SK-N-SH (cell line): ENCODE measurements around the gene SCO1. TPM values are rescaled to one million over a fixed set of nuclear protein-coding genes. Genes with fewer than 3 reads are reported as not detected.

Source experiments
- CTCF ChIA-PET: fragments of 300-600, 350-600 bp; formaldehyde crosslinking; extraction: SDS; loops from one replicate; lab custom pipeline; 2021; lab: Yijun Ruan, JAX
- POLR2A ChIA-PET: fragments of 350-600 bp; sonication (Branson Sonifier 250); formaldehyde crosslinking; extraction: SDS; loops from one replicate; lab custom pipeline; 2020; ENCODE audit warnings: antibody characterized with exemption, inconsistent platforms; lab: Yijun Ruan, JAX
- DNase-seq: peaks from one replicate; pipeline ENCODE4 v3.0.0; 2012
- H2AFZ ChIP-seq: fragments of 200-600 bp; sonication (generic); 2 replicates; pipeline ENCODE4 v1.8.1; 2016; ENCODE audit warnings: antibody characterized with exemption, mild to moderate bottlenecking, low read depth
- H3F3A ChIP-seq: fragments of 200-600 bp; sonication (generic); replicated peaks from 2 replicates; pipeline ENCODE3; 2016; ENCODE audit warnings: antibody characterized with exemption, mild to moderate bottlenecking; ENCODE audit not compliant: insufficient read depth
- H3K27ac ChIP-seq, 2 experiments: fragments of 200-500 bp in 1 of 2; fragments of 200-600 bp in 1 of 2; sonication (Bioruptor generic) in 1 of 2; sonication (generic), shearing (Covaris generic) in 1 of 2; 2 replicates each; pipeline versions ENCODE4 v1.5.1 to v1.6.1; 2014 to 2016; ENCODE audit warnings: low read depth in 2 of 2, inconsistent platforms in 1 of 2, low read length in 1 of 2, mild to moderate bottlenecking in 1 of 2, mixed read lengths in 1 of 2
- H3K27me3 ChIP-seq: fragments of 200-600 bp; sonication (generic), shearing (Covaris generic); 2 replicates; pipeline ENCODE4 v1.6.1; 2016; ENCODE audit warnings: mixed run types; ENCODE audit not compliant: insufficient read depth
- H3K36me3 ChIP-seq, 2 experiments: fragments of 200-500 bp in 1 of 2; fragments of 200-600 bp in 1 of 2; sonication (Bioruptor generic) in 1 of 2; sonication (generic) in 1 of 2; replicated peaks in 1 of 2; 2 replicates each; pipeline versions ENCODE3 to v1.5.1; 2014 to 2016; ENCODE audit warnings: low read length in 1 of 2, mild to moderate bottlenecking in 1 of 2; ENCODE audit not compliant: insufficient read depth in 2 of 2, control insufficient read depth in 1 of 2
- H3K4me1 ChIP-seq, 2 experiments: fragments of 200-500 bp in 1 of 2; fragments of 200-600 bp in 1 of 2; sonication (Bioruptor generic) in 1 of 2; sonication (generic), shearing (Covaris generic) in 1 of 2; 2 replicates each; pipeline versions ENCODE4 v1.5.1 to v1.6.1; 2014 to 2016; ENCODE audit warnings: low read depth in 1 of 2, low read length in 1 of 2, mixed run types in 1 of 2; ENCODE audit not compliant: insufficient read depth in 2 of 2, control insufficient read depth in 1 of 2
- H3K4me2 ChIP-seq: fragments of 200-600 bp; sonication (generic), shearing (Covaris generic); 2 replicates; pipeline ENCODE4 v1.6.1; 2017; ENCODE audit warnings: mixed run types
- H3K4me3 ChIP-seq, 2 experiments: fragments of 200-500 bp in 1 of 2; fragments of 200-600 bp in 1 of 2; sonication (Bioruptor generic) in 1 of 2; sonication (generic), shearing (Covaris generic) in 1 of 2; 2 replicates each; pipeline versions ENCODE4 v1.5.1 to v1.8.1; 2014 to 2016; ENCODE audit warnings: low read depth in 2 of 2, inconsistent platforms in 1 of 2, low read length in 1 of 2, mild to moderate bottlenecking in 1 of 2, mixed read lengths in 1 of 2, moderate library complexity in 1 of 2
- H3K79me2 ChIP-seq: fragments of 200-600 bp; sonication (generic); 2 replicates; pipeline ENCODE4 v1.8.1; 2017; ENCODE audit warnings: mild to moderate bottlenecking; ENCODE audit not compliant: insufficient read depth
- H3K9ac ChIP-seq: fragments of 200-600 bp; sonication (generic); 2 replicates; pipeline ENCODE4 v1.6.1; 2017; ENCODE audit warnings: mixed run types
- H3K9me2 ChIP-seq: fragments of 200-600 bp; sonication (generic); 2 replicates; pipeline ENCODE4 v1.6.1; 2017; ENCODE audit warnings: mixed run types
- H3K9me3 ChIP-seq: fragments of 200-600 bp; sonication (generic); 2 replicates; pipeline ENCODE4 v1.6.1; 2017; ENCODE audit warnings: mixed run types, mild to moderate bottlenecking, moderate library complexity
- H4K20me1 ChIP-seq: fragments of 200-600 bp; sonication (generic); 2 replicates; pipeline ENCODE4 v1.6.1; 2017; ENCODE audit warnings: mild to moderate bottlenecking, mixed run types; ENCODE audit not compliant: insufficient read depth
- GABPA ChIP-seq: IDR thresholded peaks from 2 replicates; pipeline ENCODE4 v1.4.0; 2012; ENCODE audit warnings: low read depth, mild to moderate bottlenecking
- GATA2 ChIP-seq: sonication (generic); formaldehyde crosslinking; IDR thresholded peaks from 2 replicates; pipeline ENCODE4 v1.5.0; 2020; ENCODE audit warnings: mild to moderate bottlenecking, missing genetic modification reagents
- JUND ChIP-seq: IDR thresholded peaks from 2 replicates; pipeline ENCODE4 v1.4.0; 2012
- MEF2A ChIP-seq: IDR thresholded peaks from 2 replicates; pipeline ENCODE4 v1.4.0; 2012; ENCODE audit warnings: low read depth, borderline replicate concordance
- POLR2AphosphoS5 ChIP-seq: IDR thresholded peaks from 2 replicates; pipeline ENCODE4 v1.6.1; 2012; ENCODE audit warnings: low read depth, low read length
- RAD21 ChIP-seq: IDR thresholded peaks from 2 replicates; pipeline ENCODE4 v1.6.1; 2012; ENCODE audit warnings: mild to moderate bottlenecking, low read length
- RXRA ChIP-seq: IDR thresholded peaks from 2 replicates; pipeline ENCODE4 v1.4.0; 2012; ENCODE audit warnings: low read depth, mild to moderate bottlenecking, borderline replicate concordance
- SIN3A ChIP-seq: IDR thresholded peaks from 2 replicates; pipeline ENCODE4 v1.6.1; 2012; ENCODE audit warnings: low read depth, mild to moderate bottlenecking, low read length, moderate library complexity, borderline replicate concordance
- TEAD4 ChIP-seq: IDR thresholded peaks from 2 replicates; pipeline ENCODE4 v1.4.0; 2012; ENCODE audit warnings: mild to moderate bottlenecking, borderline replicate concordance; ENCODE audit not compliant: insufficient read depth
- YY1 ChIP-seq: IDR thresholded peaks from 2 replicates; pipeline ENCODE4 v1.4.0; 2012; ENCODE audit warnings: low read depth, mild to moderate bottlenecking
- WGBS: methylation state at CpG from one replicate; pipeline ENCODE4 v1.1.6; 2017; ENCODE audit warnings: low lambda C conversion rate; 5-methylcytosine and 5-hydroxymethylcytosine counted together
- polyA plus RNA-seq, 3 experiments: library from polyadenylated mRNA; depleted of rRNA; stranded (reverse); fragments of >200 nt; gene quantifications; 2 replicates each; pipeline ENCODE4 v1.2.3, GENCODE V29; 2012
- TF ChIP-seq, protein P1 (sequence below): IDR thresholded peaks from 2 replicates; pipeline ENCODE4 v1.6.1; 2012; ENCODE audit warnings: mild to moderate bottlenecking, low read depth, low read length, moderate library complexity
- TF ChIP-seq, protein P2 (sequence below): IDR thresholded peaks from 2 replicates; pipeline ENCODE4 v1.4.0; 2012; ENCODE audit warnings: low read depth, borderline replicate concordance
- TF ChIP-seq, protein P3 (sequence below): IDR thresholded peaks from 2 replicates; pipeline ENCODE4; 2012
- TF ChIP-seq, protein P4 (sequence below): fragments of 150-350 bp; IDR thresholded peaks from 2 replicates; pipeline ENCODE4 v1.6.1; 2016; ENCODE audit warnings: mild to moderate bottlenecking, low read depth, low read length

Gene SCO1
- polyA plus RNA-seq, 1 of the 3 experiments (the other 2 are of a cell fraction) = 28.6 TPM

DNA sequence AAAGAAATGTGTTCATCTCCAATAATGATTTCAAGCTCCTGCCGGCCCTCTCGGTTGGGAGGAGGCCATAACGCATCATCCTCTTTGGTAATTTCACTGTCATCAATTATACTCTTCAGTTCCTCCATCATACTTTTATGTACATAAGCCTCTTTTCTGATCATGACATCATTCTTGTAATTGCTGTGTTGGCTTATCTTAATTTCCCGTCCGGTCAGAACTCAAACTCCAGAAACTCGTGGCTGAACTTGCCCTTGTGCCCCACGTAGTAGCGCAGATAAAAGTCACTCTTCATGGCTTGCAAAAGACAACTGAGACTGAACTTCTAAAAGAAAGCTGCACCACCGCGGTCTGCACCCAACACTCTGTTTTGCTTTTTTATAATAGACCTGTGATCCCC is 18.9 kb upstream of the SCO1 start:
- POLR2A ChIA-PET = no interaction called here
- CTCF ChIA-PET = interaction anchor here (1.1 kb wide), 1 partner anchor 21 kb away, joined by 3 read pairs; no protein-coding TSS in a partner anchor

More for the DNA sequence above, 18.9 kb upstream of the SCO1 start:
- H3K79me2 ChIP-seq = no peaks in the 10 kb centered on the region
- 94% methylated on average over 10 of the region's 10 CpGs for WGBS
- no peak overlapping the region for H3K27ac ChIP-seq
- H3K9me3 ChIP-seq = no peaks in the 10 kb centered on the region
- no peak overlapping the region for H3K9ac ChIP-seq
- no peaks in the 10 kb centered on the region for H3F3A ChIP-seq
- TF ChIP-seq MEF2A = no peak
- TF ChIP-seq GABPA = no peak
- TF ChIP-seq TEAD4 = no peak
- TF ChIP-seq, protein P1, sequence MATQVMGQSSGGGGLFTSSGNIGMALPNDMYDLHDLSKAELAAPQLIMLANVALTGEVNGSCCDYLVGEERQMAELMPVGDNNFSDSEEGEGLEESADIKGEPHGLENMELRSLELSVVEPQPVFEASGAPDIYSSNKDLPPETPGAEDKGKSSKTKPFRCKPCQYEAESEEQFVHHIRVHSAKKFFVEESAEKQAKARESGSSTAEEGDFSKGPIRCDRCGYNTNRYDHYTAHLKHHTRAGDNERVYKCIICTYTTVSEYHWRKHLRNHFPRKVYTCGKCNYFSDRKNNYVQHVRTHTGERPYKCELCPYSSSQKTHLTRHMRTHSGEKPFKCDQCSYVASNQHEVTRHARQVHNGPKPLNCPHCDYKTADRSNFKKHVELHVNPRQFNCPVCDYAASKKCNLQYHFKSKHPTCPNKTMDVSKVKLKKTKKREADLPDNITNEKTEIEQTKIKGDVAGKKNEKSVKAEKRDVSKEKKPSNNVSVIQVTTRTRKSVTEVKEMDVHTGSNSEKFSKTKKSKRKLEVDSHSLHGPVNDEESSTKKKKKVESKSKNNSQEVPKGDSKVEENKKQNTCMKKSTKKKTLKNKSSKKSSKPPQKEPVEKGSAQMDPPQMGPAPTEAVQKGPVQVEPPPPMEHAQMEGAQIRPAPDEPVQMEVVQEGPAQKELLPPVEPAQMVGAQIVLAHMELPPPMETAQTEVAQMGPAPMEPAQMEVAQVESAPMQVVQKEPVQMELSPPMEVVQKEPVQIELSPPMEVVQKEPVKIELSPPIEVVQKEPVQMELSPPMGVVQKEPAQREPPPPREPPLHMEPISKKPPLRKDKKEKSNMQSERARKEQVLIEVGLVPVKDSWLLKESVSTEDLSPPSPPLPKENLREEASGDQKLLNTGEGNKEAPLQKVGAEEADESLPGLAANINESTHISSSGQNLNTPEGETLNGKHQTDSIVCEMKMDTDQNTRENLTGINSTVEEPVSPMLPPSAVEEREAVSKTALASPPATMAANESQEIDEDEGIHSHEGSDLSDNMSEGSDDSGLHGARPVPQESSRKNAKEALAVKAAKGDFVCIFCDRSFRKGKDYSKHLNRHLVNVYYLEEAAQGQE = no peak
- TF ChIP-seq, protein P2, sequence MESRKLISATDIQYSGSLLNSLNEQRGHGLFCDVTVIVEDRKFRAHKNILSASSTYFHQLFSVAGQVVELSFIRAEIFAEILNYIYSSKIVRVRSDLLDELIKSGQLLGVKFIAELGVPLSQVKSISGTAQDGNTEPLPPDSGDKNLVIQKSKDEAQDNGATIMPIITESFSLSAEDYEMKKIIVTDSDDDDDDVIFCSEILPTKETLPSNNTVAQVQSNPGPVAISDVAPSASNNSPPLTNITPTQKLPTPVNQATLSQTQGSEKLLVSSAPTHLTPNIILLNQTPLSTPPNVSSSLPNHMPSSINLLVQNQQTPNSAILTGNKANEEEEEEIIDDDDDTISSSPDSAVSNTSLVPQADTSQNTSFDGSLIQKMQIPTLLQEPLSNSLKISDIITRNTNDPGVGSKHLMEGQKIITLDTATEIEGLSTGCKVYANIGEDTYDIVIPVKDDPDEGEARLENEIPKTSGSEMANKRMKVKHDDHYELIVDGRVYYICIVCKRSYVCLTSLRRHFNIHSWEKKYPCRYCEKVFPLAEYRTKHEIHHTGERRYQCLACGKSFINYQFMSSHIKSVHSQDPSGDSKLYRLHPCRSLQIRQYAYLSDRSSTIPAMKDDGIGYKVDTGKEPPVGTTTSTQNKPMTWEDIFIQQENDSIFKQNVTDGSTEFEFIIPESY = no peak
- TF ChIP-seq JUND = no peak
- TF ChIP-seq RXRA = no peak
- no peak for TF ChIP-seq YY1
- TF ChIP-seq, protein P3, sequence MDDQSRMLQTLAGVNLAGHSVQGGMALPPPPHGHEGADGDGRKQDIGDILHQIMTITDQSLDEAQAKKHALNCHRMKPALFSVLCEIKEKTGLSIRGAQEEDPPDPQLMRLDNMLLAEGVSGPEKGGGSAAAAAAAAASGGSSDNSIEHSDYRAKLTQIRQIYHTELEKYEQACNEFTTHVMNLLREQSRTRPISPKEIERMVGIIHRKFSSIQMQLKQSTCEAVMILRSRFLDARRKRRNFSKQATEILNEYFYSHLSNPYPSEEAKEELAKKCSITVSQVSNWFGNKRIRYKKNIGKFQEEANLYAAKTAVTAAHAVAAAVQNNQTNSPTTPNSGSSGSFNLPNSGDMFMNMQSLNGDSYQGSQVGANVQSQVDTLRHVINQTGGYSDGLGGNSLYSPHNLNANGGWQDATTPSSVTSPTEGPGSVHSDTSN = no peak
- no peak for TF ChIP-seq SIN3A
- TF ChIP-seq, protein P4, sequence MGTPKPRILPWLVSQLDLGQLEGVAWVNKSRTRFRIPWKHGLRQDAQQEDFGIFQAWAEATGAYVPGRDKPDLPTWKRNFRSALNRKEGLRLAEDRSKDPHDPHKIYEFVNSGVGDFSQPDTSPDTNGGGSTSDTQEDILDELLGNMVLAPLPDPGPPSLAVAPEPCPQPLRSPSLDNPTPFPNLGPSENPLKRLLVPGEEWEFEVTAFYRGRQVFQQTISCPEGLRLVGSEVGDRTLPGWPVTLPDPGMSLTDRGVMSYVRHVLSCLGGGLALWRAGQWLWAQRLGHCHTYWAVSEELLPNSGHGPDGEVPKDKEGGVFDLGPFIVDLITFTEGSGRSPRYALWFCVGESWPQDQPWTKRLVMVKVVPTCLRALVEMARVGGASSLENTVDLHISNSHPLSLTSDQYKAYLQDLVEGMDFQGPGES = no peak
- no peak for TF ChIP-seq POLR2AphosphoS5
- no peak for TF ChIP-seq RAD21
- TF ChIP-seq GATA2 (CRISPR knock-in tag) = no peak
- H3K4me1 ChIP-seq = no peaks in the 10 kb centered on the region
- H2AFZ ChIP-seq = no peak overlapping the region
- H3K9me2 ChIP-seq = no peaks in the 10 kb centered on the region
- peaks cover 10 to 16% of the 10 kb centered on the region in 2 experiments for H3K36me3 ChIP-seq
- H4K20me1 ChIP-seq = no peaks in the 10 kb centered on the region
- no peak overlapping the region for H3K4me2 ChIP-seq
- no peak overlapping the region for H3K4me3 ChIP-seq
- H3K27me3 ChIP-seq = no peaks in the 10 kb centered on the region
- no peak for DNase-seq
